ENCODE results near the gene ACBD6. TPM values are rescaled to one million over a fixed set of nuclear protein-coding genes. Genes with fewer than 3 reads are reported as not detected.

The ACBD6 gene
- total RNA-seq, 1 donor from 2014 or later: 49.8 TPM

- no peak overlapping the region for H3K27ac Mint-ChIP-seq
- DNase-seq: no peak
Observed at GRCh38 chr1:180271272-180272255, 230.8 kb downstream of the ACBD6 start.

GRCh38 chr1:180270530-180271271 lies 231.7 kb downstream of the ACBD6 start:
- peaks cover 10% of the 10 kb centered on the region for H3K36me3 Mint-ChIP-seq (ENCODE audit: low read depth)
- H3K4me3 Mint-ChIP-seq: no peak overlapping the region
- intact Hi-C loops (cut with micrococcal nuclease): no loop called here
- H3K27ac Mint-ChIP-seq: no peak overlapping the region
- no peaks in the 10 kb centered on the region for H3K9me3 Mint-ChIP-seq
- no peaks in the 10 kb centered on the region for H3K27me3 Mint-ChIP-seq
- DNase-seq: no peak
- H3K4me1 Mint-ChIP-seq: no peaks in the 10 kb centered on the region

More at GRCh38 chr1:180271272-180272255, 230.8 kb downstream of the ACBD6 start:
- Mint-ChIP-seq H3K9me3 (no peaks in the 10 kb centered on the region), H3K4me3 (no peak overlapping the region), H3K27me3 (no peaks in the 10 kb centered on the region), H3K36me3 (ENCODE audit: low read depth) (peaks cover 12% of the 10 kb centered on the region), H3K4me1 (no peaks in the 10 kb centered on the region)
- intact Hi-C loops (cut with micrococcal nuclease): no loop called here

- H3K36me3 Mint-ChIP-seq (ENCODE audit: low read depth): peaks cover 8% of the 10 kb centered on the region
- H3K27ac Mint-ChIP-seq: no peak overlapping the region
- intact Hi-C loops (cut with micrococcal nuclease): no loop called here
Observed at GRCh38 chr1:180269645-180270529, 232.5 kb downstream of the ACBD6 start.

DNA sequence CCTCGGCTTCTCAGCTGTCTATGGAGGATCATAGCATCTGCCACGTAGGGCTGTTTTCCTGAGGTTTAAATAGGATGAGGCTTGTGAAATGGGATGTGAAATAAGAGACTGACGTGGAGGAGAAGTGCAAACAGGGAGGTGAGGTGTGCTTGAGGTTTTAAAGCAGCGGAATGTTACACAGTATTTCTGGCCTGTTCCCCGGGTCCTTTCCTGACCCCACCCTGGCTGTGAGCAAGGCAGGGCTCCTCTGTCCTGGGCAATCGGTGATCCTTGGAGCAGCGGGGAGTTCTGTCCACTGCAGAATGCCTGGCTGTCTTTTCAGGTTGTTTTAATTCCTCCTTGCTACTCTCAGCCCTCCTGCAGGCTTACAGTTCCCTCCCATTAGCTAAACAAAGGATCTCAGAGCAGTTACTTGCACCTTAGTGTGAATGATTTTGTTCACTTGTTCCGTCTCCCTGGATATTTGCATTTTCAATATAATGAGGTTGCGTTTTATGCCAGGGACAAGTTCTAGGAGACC lies 233.8 kb downstream of the ACBD6 start:
- DNase-seq: no peak
- H3K4me1 Mint-ChIP-seq: no peaks in the 10 kb centered on the region
- H3K9me3 Mint-ChIP-seq: no peaks in the 10 kb centered on the region
- intact Hi-C loops (cut with micrococcal nuclease): no loop called here
- H3K27me3 Mint-ChIP-seq: peaks cover 2% of the 10 kb centered on the region
- H3K36me3 Mint-ChIP-seq (ENCODE audit: low read depth): no peaks in the 10 kb centered on the region
- H3K4me3 Mint-ChIP-seq: no peak overlapping the region
- H3K27ac Mint-ChIP-seq: no peak overlapping the region

More at GRCh38 chr1:180269645-180270529, 232.5 kb downstream of the ACBD6 start:
- no peaks in the 10 kb centered on the region for H3K4me1 Mint-ChIP-seq
- DNase-seq: no peak
- H3K4me3 Mint-ChIP-seq: no peak overlapping the region
- peaks cover 2% of the 10 kb centered on the region for H3K27me3 Mint-ChIP-seq
- H3K9me3 Mint-ChIP-seq: no peaks in the 10 kb centered on the region

- Mint-ChIP-seq H3K9me3 (no peaks in the 10 kb centered on the region), H3K36me3 (ENCODE audit: low read depth) (no peaks in the 10 kb centered on the region), H3K27me3 (peaks cover 2% of the 10 kb centered on the region), H3K27ac (no peak overlapping the region), H3K4me1 (no peaks in the 10 kb centered on the region), H3K4me3 (no peak overlapping the region)
- DNase-seq: no peak
- intact Hi-C loops (cut with micrococcal nuclease): no loop called here
Observed at GRCh38 chr1:180267761-180268555, 234.4 kb downstream of the ACBD6 start.

GRCh38 chr1:180267211-180267561 lies 235.2 kb downstream of the ACBD6 start:
- Mint-ChIP-seq H3K9me3 (no peaks in the 10 kb centered on the region), H3K27ac (no peak overlapping the region), H3K36me3 (ENCODE audit: low read depth) (no peaks in the 10 kb centered on the region), H3K27me3 (peaks cover 2% of the 10 kb centered on the region), H3K4me3 (no peak overlapping the region), H3K4me1 (no peaks in the 10 kb centered on the region)
- intact Hi-C loops (cut with micrococcal nuclease): no loop called here
- DNase-seq: no peak

GRCh38 chr1:180266275-180267210 lies 235.8 kb downstream of the ACBD6 start:
- no peak for DNase-seq
- no peaks in the 10 kb centered on the region for H3K36me3 Mint-ChIP-seq (ENCODE audit: low read depth)
- H3K27me3 Mint-ChIP-seq: peaks cover 2% of the 10 kb centered on the region
- intact Hi-C loops (cut with micrococcal nuclease): no loop called here
- H3K27ac Mint-ChIP-seq: no peak overlapping the region
- no peak overlapping the region for H3K4me3 Mint-ChIP-seq
- H3K4me1 Mint-ChIP-seq: no peaks in the 10 kb centered on the region
- no peaks in the 10 kb centered on the region for H3K9me3 Mint-ChIP-seq

- Mint-ChIP-seq H3K9me3 (no peaks in the 10 kb centered on the region), H3K36me3 (ENCODE audit: low read depth) (no peaks in the 10 kb centered on the region), H3K27me3 (peaks cover 2% of the 10 kb centered on the region), H3K27ac (no peak overlapping the region), H3K4me1 (no peaks in the 10 kb centered on the region), H3K4me3 (no peak overlapping the region)
- intact Hi-C loops (cut with micrococcal nuclease): no loop called here
- DNase-seq: no peak
Observed at GRCh38 chr1:180265871-180266270, 236.5 kb downstream of the ACBD6 start.

GRCh38 chr1:180265201-180265600 lies 237.2 kb downstream of the ACBD6 start:
- Mint-ChIP-seq H3K36me3 (ENCODE audit: low read depth) (no peaks in the 10 kb centered on the region), H3K27me3 (peaks cover 2% of the 10 kb centered on the region), H3K4me3 (no peak overlapping the region), H3K9me3 (no peaks in the 10 kb centered on the region), H3K27ac (no peak overlapping the region), H3K4me1 (no peaks in the 10 kb centered on the region)
- intact Hi-C loops (cut with micrococcal nuclease): no loop called here
- DNase-seq: no peak

GRCh38 chr1:180264595-180264994 lies 237.8 kb downstream of the ACBD6 start:
- no peaks in the 10 kb centered on the region for H3K36me3 Mint-ChIP-seq (ENCODE audit: low read depth)
- no peak for DNase-seq
- no peak overlapping the region for H3K27ac Mint-ChIP-seq
- H3K4me1 Mint-ChIP-seq: no peaks in the 10 kb centered on the region
- intact Hi-C loops (cut with micrococcal nuclease): loop anchor here (5.0 kb wide), 1 partner anchor 208 kb away; no protein-coding TSS in a partner anchor
- no peak overlapping the region for H3K4me3 Mint-ChIP-seq
- H3K27me3 Mint-ChIP-seq: peaks cover 2% of the 10 kb centered on the region
- no peaks in the 10 kb centered on the region for H3K9me3 Mint-ChIP-seq

GRCh38 chr1:180262628-180263488 lies 239.5 kb downstream of the ACBD6 start:
- no peak for DNase-seq
- Mint-ChIP-seq H3K9me3 (no peaks in the 10 kb centered on the region), H3K27me3 (peaks cover 2% of the 10 kb centered on the region), H3K36me3 (ENCODE audit: low read depth) (no peaks in the 10 kb centered on the region), H3K27ac (no peak overlapping the region), H3K4me3 (no peak overlapping the region), H3K4me1 (no peaks in the 10 kb centered on the region)
- intact Hi-C loops (cut with micrococcal nuclease): loop anchor here (5.0 kb wide), 1 partner anchor 209 kb away; no protein-coding TSS in a partner anchor
